H1 (cell line): ENCODE measurements around the gene NFKBIL1. TPM values are rescaled to one million over a fixed set of nuclear protein-coding genes. Genes with fewer than 3 reads are reported as not detected.
A peak's percentile ranks its signal among the peaks of the same experiment; 100 is the strongest.

Experiments used
- CTCF ChIA-PET: fragments of 300-600 bp; sonication (Branson Sonifier 250); formaldehyde crosslinking; loops from one replicate; lab custom pipeline; 2021; ENCODE audit not compliant: partially characterized antibody; lab: Charles Lee
- POLR2A ChIA-PET: fragments of 300-600 bp; sonication (Branson Sonifier 250); formaldehyde crosslinking; loops from one replicate; lab custom pipeline; 2021; ENCODE audit warnings: inconsistent platforms; ENCODE audit not compliant: partially characterized antibody; lab: Charles Lee
- DNase-seq, 2 experiments: peaks; one replicate each; pipeline versions ENCODE4 v3.0.0 to v3.0.0-alpha.2; 2010 to 2022; ENCODE audit warnings: low spot score in 2 of 2, low read depth in 1 of 2, mixed read lengths in 1 of 2
- FAIRE-seq: peaks from 2 replicates; lab custom pipeline; 2011; peaks lifted over from hg19 to GRCh38; lab: Jason Lieb, UNC
- H2AFZ ChIP-seq: 2 replicates; pipeline ENCODE4 v1.8.1; 2012; ENCODE audit warnings: low read length, inconsistent platforms
- H2AK5ac ChIP-seq: 2 replicates; pipeline ENCODE4 v1.6.1; 2013; ENCODE audit warnings: low read depth, low read length
- H2BK120ac ChIP-seq: replicated peaks from 2 replicates; pipeline ENCODE3; 2013; ENCODE audit warnings: low read depth, low read length, inconsistent platforms
- H2BK12ac ChIP-seq: 2 replicates; pipeline ENCODE4 v1.6.1; 2013; ENCODE audit warnings: low read depth, low read length
- H2BK15ac ChIP-seq: 2 replicates; pipeline ENCODE4 v1.6.1; 2013; ENCODE audit warnings: low read length
- H2BK20ac ChIP-seq: 2 replicates; pipeline ENCODE4 v1.6.1; 2013; ENCODE audit warnings: low read length
- H2BK5ac ChIP-seq: 2 replicates; pipeline ENCODE4 v1.6.1; 2013; ENCODE audit warnings: low read depth, low read length
- H3K14ac ChIP-seq: 2 replicates; pipeline ENCODE4 v1.6.1; 2013; ENCODE audit warnings: inconsistent platforms; ENCODE audit not compliant: insufficient read length
- H3K18ac ChIP-seq: 2 replicates; pipeline ENCODE4 v1.6.1; 2013; ENCODE audit warnings: low read length; ENCODE audit errors: extremely low read depth
- H3K23ac ChIP-seq: 2 replicates; pipeline ENCODE4 v1.6.1; 2013; ENCODE audit warnings: inconsistent platforms; ENCODE audit not compliant: insufficient read length
- H3K23me2 ChIP-seq: 2 replicates; pipeline ENCODE4 v1.6.1; 2013; ENCODE audit warnings: low read depth, low read length
- H3K27ac ChIP-seq: 2 replicates; pipeline ENCODE4 v1.6.1; 2011; ENCODE audit warnings: low read depth, low read length, inconsistent platforms
- H3K27me3 ChIP-seq, 4 experiments: replicated peaks in 1 of 4; 1 replicate in 1 of 4; 2 replicates in 3 of 4; pipeline versions ENCODE4 v1.6.1 to v1.8.1; 2011 to 2013; ENCODE audit warnings: low read length in 3 of 4, mild to moderate bottlenecking in 3 of 4, inconsistent platforms in 2 of 4, mixed read lengths in 2 of 4, moderate library complexity in 1 of 4; ENCODE audit not compliant: control insufficient read depth in 3 of 4, insufficient read depth in 3 of 4; ENCODE audit errors: extremely low read depth in 1 of 4
- H3K36me3 ChIP-seq, 4 experiments: 2 replicates each; pipeline versions ENCODE4 v1.6.1 to v1.8.1; 2011 to 2013; ENCODE audit warnings: mild to moderate bottlenecking in 4 of 4, low read length in 3 of 4, moderate library complexity in 2 of 4, control low read depth in 1 of 4, inconsistent platforms in 1 of 4; ENCODE audit not compliant: insufficient read depth in 4 of 4, control insufficient read depth in 2 of 4
- H3K4ac ChIP-seq: replicated peaks from 2 replicates; pipeline ENCODE3; 2013; ENCODE audit warnings: low read length, low read depth, mixed read lengths, inconsistent platforms; ENCODE audit not compliant: insufficient read length
- H3K4me1 ChIP-seq, 4 experiments: replicated peaks in 1 of 4; 1 replicate in 1 of 4; 2 replicates in 3 of 4; pipeline versions ENCODE4 v1.6.1 to v1.8.1; 2011 to 2013; ENCODE audit warnings: low read length in 3 of 4, inconsistent platforms in 2 of 4, mixed read lengths in 1 of 4; ENCODE audit not compliant: insufficient read depth in 4 of 4, control insufficient read depth in 3 of 4
- H3K4me2 ChIP-seq, 2 experiments: 2 replicates each; pipeline versions ENCODE4 v1.6.1 to v1.8.1; 2011 to 2013; ENCODE audit warnings: low read depth in 2 of 2, low read length in 2 of 2, control low read depth in 1 of 2, inconsistent platforms in 1 of 2, mild to moderate bottlenecking in 1 of 2; ENCODE audit not compliant: insufficient read depth in 1 of 2
- H3K4me3 ChIP-seq, 4 experiments: fragments of 200-600, 300-600 bp in 1 of 4; sonication (generic), shearing (Covaris generic), sonication (Bioruptor Twin) in 1 of 4; 2 replicates each; pipeline versions ENCODE4 v1.5.1 to v1.8.1; 2011 to 2016; ENCODE audit warnings: low read length in 4 of 4, low read depth in 3 of 4, control low read depth in 2 of 4, inconsistent platforms in 2 of 4, mild to moderate bottlenecking in 2 of 4, mixed read lengths in 1 of 4, moderate library complexity in 1 of 4; ENCODE audit not compliant: insufficient read depth in 2 of 4; ENCODE audit errors: extremely low read depth in 1 of 4
- H3K56ac ChIP-seq: replicated peaks from 2 replicates; pipeline ENCODE3; 2013; ENCODE audit warnings: low read depth, mild to moderate bottlenecking, mixed read lengths, low read length, inconsistent platforms; ENCODE audit not compliant: insufficient read length
- H3K79me1 ChIP-seq: 2 replicates; pipeline ENCODE4 v1.6.1; 2013; ENCODE audit warnings: low read depth, low read length, control low read depth
- H3K79me2 ChIP-seq, 2 experiments: 2 replicates each; pipeline versions ENCODE4 v1.6.1 to v1.8.1; 2012 to 2013; ENCODE audit warnings: low read length in 2 of 2, mild to moderate bottlenecking in 2 of 2, inconsistent platforms in 1 of 2; ENCODE audit not compliant: insufficient read depth in 2 of 2, control insufficient read depth in 1 of 2
- H3K9ac ChIP-seq, 4 experiments: replicated peaks in 1 of 4; 1 replicate in 1 of 4; 2 replicates in 3 of 4; pipeline versions ENCODE4 v1.6.1 to v1.8.1; 2011 to 2013; ENCODE audit warnings: low read depth in 3 of 4, low read length in 3 of 4, control low read depth in 2 of 4, mild to moderate bottlenecking in 2 of 4, moderate library complexity in 2 of 4, inconsistent platforms in 1 of 4; ENCODE audit errors: extremely low read depth in 1 of 4
- H3K9me3 ChIP-seq, 2 experiments: 2 replicates each; pipeline versions ENCODE4 v1.6.1 to v1.8.1; 2012 to 2013; ENCODE audit warnings: mild to moderate bottlenecking in 2 of 2, moderate library complexity in 2 of 2, control low read depth in 1 of 2, inconsistent platforms in 1 of 2, low read depth in 1 of 2, low read length in 1 of 2, mixed read lengths in 1 of 2; ENCODE audit not compliant: insufficient read depth in 2 of 2
- H4K20me1 ChIP-seq, 2 experiments: replicated peaks in 1 of 2; 2 replicates each; pipeline versions ENCODE3 to v1.8.1; 2011 to 2013; ENCODE audit warnings: inconsistent platforms in 2 of 2, low read length in 2 of 2, mild to moderate bottlenecking in 1 of 2; ENCODE audit not compliant: insufficient read depth in 2 of 2, control insufficient read depth in 1 of 2
- H4K5ac ChIP-seq: 2 replicates; pipeline ENCODE4 v1.6.1; 2013; ENCODE audit warnings: low read length, low read depth, mixed read lengths, inconsistent platforms; ENCODE audit not compliant: insufficient read length
- H4K8ac ChIP-seq: 2 replicates; pipeline ENCODE4 v1.8.0; 2013; ENCODE audit warnings: mild to moderate bottlenecking, moderate library complexity, low read length, inconsistent platforms; ENCODE audit not compliant: insufficient read depth; ENCODE audit errors: extremely low read depth
- H4K91ac ChIP-seq: replicated peaks from 2 replicates; pipeline ENCODE3; 2013; ENCODE audit warnings: low read length, mixed read lengths, inconsistent platforms; ENCODE audit not compliant: insufficient read length
- KDM1A ChIP-seq: fragments of 200-600, 300-600 bp; sonication (generic); IDR thresholded peaks from 2 replicates; pipeline ENCODE4 v1.7.1; 2016; ENCODE audit warnings: mild to moderate bottlenecking, low read length, borderline replicate concordance
- POLR2A ChIP-seq, 2 experiments: IDR thresholded peaks; 1 replicate in 1 of 2; 2 replicates in 1 of 2; pipeline ENCODE4 v1.6.1; 2011; ENCODE audit warnings: low read depth in 2 of 2, low read length in 2 of 2, mild to moderate bottlenecking in 2 of 2; ENCODE audit errors: control extremely low read depth in 1 of 2
- POLR2AphosphoS5 ChIP-seq: IDR thresholded peaks from 2 replicates; pipeline ENCODE4 v1.6.1; 2011; ENCODE audit warnings: low read depth, low read length
- WGBS, 2 experiments: shearing (Covaris generic) in 1 of 2; methylation state at CpG; one replicate each; pipeline versions ENCODE4 v1.1.6 to v1.1.7; 2013 to 2015; ENCODE audit warnings: low lambda C conversion rate in 2 of 2, mixed read lengths in 2 of 2, inconsistent platforms in 1 of 2, low coverage in 1 of 2, missing lambda C conversion rate in 1 of 2; ENCODE audit not compliant: insufficient replicate concordance in 2 of 2, insufficient coverage in 1 of 2, insufficient read length in 1 of 2; ENCODE audit errors: extremely low coverage in 1 of 2, missing lambda C conversion rate in 1 of 2; 5-methylcytosine and 5-hydroxymethylcytosine counted together
- polyA plus RNA-seq, 7 experiments: library from polyadenylated mRNA; depleted of rRNA in 3 of 7; stranded (reverse) in 5 of 7; unstranded in 2 of 7; fragments of >200 nt in 5 of 7; fragments of 200-250 nt in 2 of 7; gene quantifications; 1 replicate in 5 of 7; 2 replicates in 1 of 7; 4 replicates in 1 of 7; pipeline versions ENCODE4 v1.2.1 to v1.2.3, GENCODE V29; 2011 to 2013; ENCODE audit warnings: missing spikeins in 2 of 7, mixed read lengths in 2 of 7
- total RNA-seq: library from RNA; stranded (reverse); fragmentation: NEBNext Ultra II Directional; extraction: Animal tissue kit (Norgen Biotek cat#: 25700); gene quantifications from 2 replicates; pipeline ENCODE4 v1.2.1, GENCODE V29; 2021

Gene NFKBIL1
- total and polyA plus RNA-seq, 2 of the 8 experiments (the other 6 are each of a cell fraction or from before 2014, with no cell fraction given) = 7.5 to 11.2 TPM

DNA sequence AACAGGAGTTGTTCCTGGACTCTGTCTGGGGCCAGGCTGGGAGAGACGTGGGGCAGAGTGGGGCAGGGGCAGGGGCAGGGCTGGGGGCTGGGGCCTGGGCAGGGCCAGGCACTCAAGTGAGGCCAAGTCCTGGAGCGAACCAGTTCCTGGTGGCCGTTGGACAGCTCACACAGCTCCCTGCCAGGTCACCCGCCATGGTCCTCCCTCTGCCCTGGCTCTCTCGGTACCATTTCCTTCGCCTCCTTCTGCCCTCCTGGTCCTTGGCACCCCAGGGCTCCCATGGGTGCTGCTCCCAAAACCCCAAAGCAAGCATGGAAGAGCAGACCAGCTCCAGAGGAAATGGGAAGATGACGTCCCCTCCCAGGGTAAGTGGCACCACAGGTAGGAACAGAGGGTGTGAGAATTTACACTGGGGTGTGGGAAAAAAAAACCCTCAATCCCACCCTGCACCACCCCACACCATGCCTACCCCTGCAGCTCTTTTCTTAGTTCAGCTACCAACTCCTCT, 18.5 kb upstream of the NFKBIL1 start, which contains the start of gene MCCD1:
TSS of gene MCCD1 (plus strand) at position 142 of the 508 bp plus-strand sequence. CDS start at position 195, 53 bp downstream.
- ChIA-PET CTCF (interaction anchor here (0.6 to 2.2 kb wide), 4 partner anchors 12 to 151 kb away, joined by 4 to 8 read pairs (median 7); no protein-coding TSS in a partner anchor), POLR2A (interaction anchor here (0.9 to 18.4 kb wide), 22 partner anchors 8 to 132 kb away, joined by 3 to 428 read pairs (median 6); partner anchors contain the start of genes ATP6V1G2, C6orf47, DDX39B and LST1)
- Histone ChIP-seq H2AK5ac (no peak within 1 kb of the TSS), H4K5ac (no peak within 1 kb of the TSS), H3K9ac (no peak within 1 kb of the TSS), H3K4ac (peak within 1 kb of the TSS; percentile 69), H2BK120ac (no peak within 1 kb of the TSS), H2BK20ac (no peak within 1 kb of the TSS), H2BK15ac (no peak within 1 kb of the TSS), H3K36me3 (peaks cover 31 to 48% (median 38%) of the 10 kb centered on the region in 4 experiments), H2AFZ (no peak within 1 kb of the TSS), H3K4me3 (no peak within 1 kb of the TSS), H3K56ac (no peak within 1 kb of the TSS), H3K79me2 (peaks cover 0 to 3% of the 10 kb centered on the region in 2 experiments; a peak in 1 of 4 replicates), H4K91ac (no peak within 1 kb of the TSS), H3K27ac (no peak within 1 kb of the TSS), H3K18ac (no peak within 1 kb of the TSS), H4K20me1 (peaks cover 16 to 29% of the 10 kb centered on the region in 2 experiments), H3K23ac (no peak within 1 kb of the TSS), H2BK12ac (no peak within 1 kb of the TSS), H4K8ac (peak within 1 kb of the TSS; percentile 66; the same call in 1 of the 2 replicates), H3K9me3 (no peaks in the 10 kb centered on the region), H2BK5ac (no peak within 1 kb of the TSS), H3K23me2 (no peaks in the 10 kb centered on the region), H3K4me2 (no peak within 1 kb of the TSS), H3K4me1 (peaks cover 1 to 5% (median 4%) of the 10 kb centered on the region in 4 experiments; a peak in 4 of 7 replicates), H3K14ac (no peak within 1 kb of the TSS), H3K27me3 (no peaks in the 10 kb centered on the region), H3K79me1 (peaks cover 2% of the 10 kb centered on the region; the same call in 1 of the 2 replicates)
- peak in 1 of 2 experiments; percentile 59 for DNase-seq
- 88% methylated on average over 6 of the region's 7 CpGs; no CpG with 5 or more reads in 1 of the 2 experiments for WGBS, 2 experiments
- TF ChIP-seq POLR2AphosphoS5 (peak; percentile 70; the same call in 1 of the 2 replicates), POLR2A (IDR thresholded peaks at IDR 0.05; ENCODE audit: control extremely low read depth in 1 of 2, low read depth in 2 of 2, low read length in 2 of 2) (peak in 1 of 2 experiments; percentile 31; a peak in 1 of 3 replicates), KDM1A (no peak)
- no peak for FAIRE-seq
